Measurements from ENCODE around the gene OTOA.
"Not testable (repeated sequence)": the region's sequence is repeated elsewhere in the genome, so short reads cannot be mapped to it uniquely, and the experiment has no call there.

Gene OTOA

GRCh38 chr16:21673469-21673868, 9.7 kb downstream of the OTOA start:
- H3K4me2 ChIP-seq (ENCODE audit: low read length) = no peak overlapping the region
- H2BK12ac ChIP-seq (ENCODE audit: low read length) = no peak overlapping the region
- H2BK5ac ChIP-seq (ENCODE audit: low read depth, low read length, poor library complexity) = no peak overlapping the region
- no peak overlapping the region for H4K8ac ChIP-seq (ENCODE audit: low read depth, low read length)
- no peak overlapping the region for H3K4me3 ChIP-seq (ENCODE audit: low read depth, low read length)
- no peak overlapping the region for H3K23ac ChIP-seq (ENCODE audit: low read length)
- no peak overlapping the region for H3K4ac ChIP-seq (ENCODE audit: low read depth, low read length)
- H2BK120ac ChIP-seq (ENCODE audit: insufficient read depth, low read length, poor library complexity) = no peak overlapping the region
- no peak for DNase-seq
- H3K14ac ChIP-seq (ENCODE audit: low read length) = no peak overlapping the region
- WGBS (ENCODE audit: extremely low coverage, insufficient coverage, insufficient read length) = no CpG with 5 or more reads among the region's 3 CpGs
- no peak overlapping the region for H4K91ac ChIP-seq (ENCODE audit: low read depth, low read length)
- H3K18ac ChIP-seq (ENCODE audit: low read length) = no peak overlapping the region
- no peaks in the 10 kb centered on the region for H3K79me2 ChIP-seq (ENCODE audit: control insufficient read depth, insufficient read depth, low read length, poor library complexity)
- no peaks in the 10 kb centered on the region for H3K27me3 ChIP-seq (ENCODE audit: insufficient read depth, low read length)
- no peak overlapping the region for H3K9ac ChIP-seq (ENCODE audit: low read length)
- no peaks in the 10 kb centered on the region for H3K79me1 ChIP-seq (ENCODE audit: low read length)
- H4K12ac ChIP-seq (ENCODE audit: low read depth, low read length) = no peak overlapping the region
- no peak overlapping the region for H2AFZ ChIP-seq (ENCODE audit: insufficient read depth, low read length, poor library complexity)
- H3K27ac ChIP-seq (ENCODE audit: low read depth, low read length) = no peak overlapping the region
- H3K9me3 ChIP-seq (ENCODE audit: insufficient read depth, low read depth, low read length) = no peaks in the 10 kb centered on the region
- no peaks in the 10 kb centered on the region for H3K36me3 ChIP-seq (ENCODE audit: control insufficient read depth in 1 of 2, insufficient read depth in 2 of 2, low read length in 2 of 2)
- no peaks in the 10 kb centered on the region for H3K4me1 ChIP-seq (ENCODE audit: control insufficient read depth in 1 of 2, insufficient read depth in 2 of 2, low read length in 2 of 2)
- no peak overlapping the region for H2AK5ac ChIP-seq (ENCODE audit: low read length)

- not testable (repeated sequence) for DNase-seq; H2AK5ac ChIP-seq (ENCODE audit: low read length); H2AFZ ChIP-seq (ENCODE audit: insufficient read depth, low read length, poor library complexity); H3K23ac ChIP-seq (ENCODE audit: low read length); H3K27ac ChIP-seq (ENCODE audit: low read depth, low read length); H3K4ac ChIP-seq (ENCODE audit: low read depth, low read length); H3K4me3 ChIP-seq (ENCODE audit: low read depth, low read length); H4K91ac ChIP-seq (ENCODE audit: low read depth, low read length); H3K4me1 ChIP-seq (ENCODE audit: control insufficient read depth in 1 of 2, insufficient read depth in 2 of 2, low read length in 2 of 2); H3K9me3 ChIP-seq (ENCODE audit: insufficient read depth, low read depth, low read length); H3K79me1 ChIP-seq (ENCODE audit: low read length); H3K79me2 ChIP-seq (ENCODE audit: control insufficient read depth, insufficient read depth, low read length, poor library complexity); H3K9ac ChIP-seq (ENCODE audit: low read length); H3K18ac ChIP-seq (ENCODE audit: low read length); H2BK12ac ChIP-seq (ENCODE audit: low read length); H3K27me3 ChIP-seq (ENCODE audit: insufficient read depth, low read length); H2BK120ac ChIP-seq (ENCODE audit: insufficient read depth, low read length, poor library complexity); H2BK5ac ChIP-seq (ENCODE audit: low read depth, low read length, poor library complexity); H4K8ac ChIP-seq (ENCODE audit: low read depth, low read length); H3K14ac ChIP-seq (ENCODE audit: low read length); H4K12ac ChIP-seq (ENCODE audit: low read depth, low read length); H3K4me2 ChIP-seq (ENCODE audit: low read length); H3K36me3 ChIP-seq (ENCODE audit: control insufficient read depth in 1 of 2, insufficient read depth in 2 of 2, low read length in 2 of 2)
- WGBS (ENCODE audit: extremely low coverage, insufficient coverage, insufficient read length) = no CpG with 5 or more reads among the region's 4 CpGs
Measured at GRCh38 chr16:21674456-21674855, 10.7 kb downstream of the OTOA start.

- H4K12ac ChIP-seq (ENCODE audit: low read depth, low read length); H3K23ac ChIP-seq (ENCODE audit: low read length); H3K18ac ChIP-seq (ENCODE audit: low read length); H3K4me1 ChIP-seq (ENCODE audit: control insufficient read depth in 1 of 2, insufficient read depth in 2 of 2, low read length in 2 of 2); H4K91ac ChIP-seq (ENCODE audit: low read depth, low read length); H3K14ac ChIP-seq (ENCODE audit: low read length); H3K79me1 ChIP-seq (ENCODE audit: low read length); H4K8ac ChIP-seq (ENCODE audit: low read depth, low read length); H2BK5ac ChIP-seq (ENCODE audit: low read depth, low read length, poor library complexity); H2AFZ ChIP-seq (ENCODE audit: insufficient read depth, low read length, poor library complexity); H2BK12ac ChIP-seq (ENCODE audit: low read length); H3K4me2 ChIP-seq (ENCODE audit: low read length); H3K27ac ChIP-seq (ENCODE audit: low read depth, low read length); DNase-seq; H3K9ac ChIP-seq (ENCODE audit: low read length); H2AK5ac ChIP-seq (ENCODE audit: low read length); H3K4ac ChIP-seq (ENCODE audit: low read depth, low read length); H3K36me3 ChIP-seq (ENCODE audit: control insufficient read depth in 1 of 2, insufficient read depth in 2 of 2, low read length in 2 of 2); H3K4me3 ChIP-seq (ENCODE audit: low read depth, low read length); H2BK120ac ChIP-seq (ENCODE audit: insufficient read depth, low read length, poor library complexity); H3K27me3 ChIP-seq (ENCODE audit: insufficient read depth, low read length); H3K9me3 ChIP-seq (ENCODE audit: insufficient read depth, low read depth, low read length); H3K79me2 ChIP-seq (ENCODE audit: control insufficient read depth, insufficient read depth, low read length, poor library complexity): not testable (repeated sequence)
- WGBS (ENCODE audit: extremely low coverage, insufficient coverage, insufficient read length) = no CpG with 5 or more reads among the region's 5 CpGs
Measured at GRCh38 chr16:21680714-21681113, 16.9 kb downstream of the OTOA start.

DNA sequence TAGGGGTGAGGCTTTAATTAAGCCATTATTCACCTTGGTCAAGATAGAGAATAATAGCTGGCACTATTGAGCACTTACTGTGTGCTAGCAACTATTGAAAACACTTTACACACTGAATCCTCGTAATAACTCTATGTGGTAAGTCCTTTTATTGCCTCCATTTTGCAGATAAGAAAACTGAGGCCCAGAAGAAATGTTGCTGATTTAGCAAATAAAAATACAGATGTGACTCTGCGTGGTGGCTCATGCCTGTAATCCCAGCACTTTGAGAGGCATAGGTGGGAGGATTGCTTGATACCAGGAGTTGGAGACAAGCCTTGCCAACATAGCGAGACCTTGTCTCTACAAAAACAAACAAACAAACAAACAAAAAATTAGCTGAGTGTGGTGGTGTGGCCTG, 19.4 kb downstream of the OTOA start:
- no peak for DNase-seq
- H3K4me3 ChIP-seq (ENCODE audit: low read depth, low read length) = no peak overlapping the region
- no peak overlapping the region for H2BK12ac ChIP-seq (ENCODE audit: low read length)
- no peak overlapping the region for H3K4ac ChIP-seq (ENCODE audit: low read depth, low read length)
- H3K9ac ChIP-seq (ENCODE audit: low read length) = no peak overlapping the region
- no peaks in the 10 kb centered on the region for H3K79me2 ChIP-seq (ENCODE audit: control insufficient read depth, insufficient read depth, low read length, poor library complexity)
- H2BK120ac ChIP-seq (ENCODE audit: insufficient read depth, low read length, poor library complexity) = no peak overlapping the region
- no peak overlapping the region for H3K18ac ChIP-seq (ENCODE audit: low read length)
- WGBS (ENCODE audit: extremely low coverage, insufficient coverage, insufficient read length) = no CpG with 5 or more reads among the region's 3 CpGs
- no peaks in the 10 kb centered on the region for H3K36me3 ChIP-seq (ENCODE audit: control insufficient read depth in 1 of 2, insufficient read depth in 2 of 2, low read length in 2 of 2)
- H3K4me2 ChIP-seq (ENCODE audit: low read length) = no peak overlapping the region
- no peaks in the 10 kb centered on the region for H3K4me1 ChIP-seq (ENCODE audit: control insufficient read depth in 1 of 2, insufficient read depth in 2 of 2, low read length in 2 of 2)
- H4K91ac ChIP-seq (ENCODE audit: low read depth, low read length) = no peak overlapping the region
- H4K12ac ChIP-seq (ENCODE audit: low read depth, low read length) = no peak overlapping the region
- H3K23ac ChIP-seq (ENCODE audit: low read length) = no peak overlapping the region
- H3K9me3 ChIP-seq (ENCODE audit: insufficient read depth, low read depth, low read length) = peaks cover 2% of the 10 kb centered on the region
- no peak overlapping the region for H2BK5ac ChIP-seq (ENCODE audit: low read depth, low read length, poor library complexity)
- no peak overlapping the region for H4K8ac ChIP-seq (ENCODE audit: low read depth, low read length)
- H3K27me3 ChIP-seq (ENCODE audit: insufficient read depth, low read length) = no peaks in the 10 kb centered on the region
- H3K27ac ChIP-seq (ENCODE audit: low read depth, low read length) = no peak overlapping the region
- no peak overlapping the region for H2AK5ac ChIP-seq (ENCODE audit: low read length)
- no peak overlapping the region for H2AFZ ChIP-seq (ENCODE audit: insufficient read depth, low read length, poor library complexity)
- H3K79me1 ChIP-seq (ENCODE audit: low read length) = no peaks in the 10 kb centered on the region
- no peak overlapping the region for H3K14ac ChIP-seq (ENCODE audit: low read length)
